VCaP (cell line): ENCODE measurements around the gene BCAR1.
"Not testable (repeated sequence)": the region's sequence is repeated elsewhere in the genome, so short reads cannot be mapped to it uniquely, and the experiment has no call there.

Experiments
- H3K27ac ChIP-seq: fragments of 450-650 bp; 2 replicates; pipeline ENCODE4 v1.5.1; 2017
- CTCF ChIP-seq: fragments of 450-650 bp; conservative IDR thresholded peaks from 2 replicates; pipeline ENCODE4 v1.5.1; 2017; ENCODE audit warnings: mild to moderate bottlenecking, moderate library complexity

Gene BCAR1

DNA sequence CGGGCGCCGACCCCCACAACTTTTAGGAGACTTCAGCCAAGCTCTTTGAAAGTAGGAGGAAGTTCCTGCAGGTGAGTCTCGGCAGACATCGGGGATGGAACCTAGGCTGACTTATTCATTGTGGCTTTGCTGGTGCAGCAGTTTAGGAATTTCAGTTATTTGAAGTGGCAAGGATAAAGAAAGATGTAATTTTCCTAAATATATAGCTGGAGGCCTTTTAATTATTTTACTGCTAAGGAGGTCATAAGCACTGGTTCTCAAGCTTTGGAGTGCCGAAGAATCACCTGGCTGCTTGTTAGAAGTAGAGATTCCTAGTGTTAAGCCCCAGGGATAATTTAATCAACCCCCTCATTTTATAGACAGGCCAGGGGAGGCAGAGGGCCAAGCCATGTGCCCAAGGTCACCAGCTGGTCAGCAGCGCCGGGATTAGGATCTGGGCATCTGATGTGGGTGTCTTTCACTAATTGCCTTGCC, 28.9 kb upstream of the BCAR1 start:
- H3K27ac ChIP-seq: no peak overlapping the region
- TF ChIP-seq CTCF: no peak

DNA sequence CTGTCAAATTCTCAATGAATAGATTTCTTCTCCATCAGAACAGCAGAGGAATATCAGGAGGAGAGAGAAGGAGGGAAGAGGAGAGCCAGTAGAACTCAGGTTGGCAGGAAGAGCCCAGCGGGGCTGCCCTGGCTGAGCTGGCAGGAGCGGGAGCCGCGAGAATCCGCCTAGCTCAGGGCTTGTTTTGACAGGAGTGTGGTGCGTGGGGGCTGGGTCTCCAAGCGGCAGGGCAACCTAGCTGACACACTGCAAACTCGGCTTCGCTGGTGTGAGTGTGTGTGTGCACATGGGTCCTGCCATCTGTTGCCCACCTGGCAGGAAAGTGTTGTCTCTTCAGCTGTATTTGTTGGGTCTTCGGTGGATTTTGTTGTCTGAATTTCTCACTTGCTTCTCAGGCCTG, 27.9 kb upstream of the BCAR1 start:
- H3K27ac ChIP-seq: no peak overlapping the region
- no peak for TF ChIP-seq CTCF

DNA sequence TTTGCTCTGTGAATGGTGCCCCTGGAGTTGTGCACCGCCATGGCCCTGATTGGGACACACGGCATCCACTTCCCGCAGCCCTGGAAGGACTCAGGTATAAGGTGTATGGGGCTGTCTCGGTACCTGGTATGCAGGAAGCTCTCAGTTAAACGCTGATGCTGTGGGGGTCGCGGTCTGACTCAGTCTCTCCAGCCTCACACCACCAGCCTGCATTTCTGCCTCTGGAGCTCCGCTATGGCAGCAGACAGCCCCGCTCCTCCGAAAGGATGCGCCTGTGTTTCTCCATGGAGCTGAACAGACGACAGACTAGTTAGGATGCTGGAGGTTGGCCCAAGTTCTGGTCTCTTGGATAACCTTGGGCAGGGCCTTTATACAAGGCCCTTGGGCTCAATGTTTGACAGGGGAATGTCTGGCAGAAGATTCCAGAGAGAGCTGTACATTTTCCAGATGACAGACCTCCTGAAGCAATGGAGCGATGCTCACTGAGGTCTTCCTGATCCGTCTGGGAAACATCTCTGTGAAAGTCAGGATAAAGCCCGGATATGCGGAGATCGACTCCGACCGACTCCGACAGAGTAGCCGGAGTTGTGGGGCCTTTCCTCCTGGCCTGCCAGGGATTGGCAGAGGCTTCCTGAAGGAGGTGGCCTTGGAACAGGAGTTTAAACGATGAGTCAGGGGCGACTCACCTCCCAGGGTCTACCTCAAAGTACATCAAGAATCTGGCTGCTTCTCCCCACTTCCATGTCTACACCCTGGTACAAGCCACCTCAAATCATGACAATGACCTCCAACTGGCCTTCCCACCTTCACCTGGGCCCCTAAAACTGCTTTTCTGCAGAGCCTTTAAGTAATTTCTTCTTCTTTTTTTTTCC, 21.9 kb upstream of the BCAR1 start:
- no peak for TF ChIP-seq CTCF

GRCh38 chr16:75272629-75273028, 21.2 kb upstream of the BCAR1 start:
- H3K27ac ChIP-seq: not testable (repeated sequence)

More for the DNA sequence above, 21.9 kb upstream of the BCAR1 start:
- no peak overlapping the region for H3K27ac ChIP-seq

DNA sequence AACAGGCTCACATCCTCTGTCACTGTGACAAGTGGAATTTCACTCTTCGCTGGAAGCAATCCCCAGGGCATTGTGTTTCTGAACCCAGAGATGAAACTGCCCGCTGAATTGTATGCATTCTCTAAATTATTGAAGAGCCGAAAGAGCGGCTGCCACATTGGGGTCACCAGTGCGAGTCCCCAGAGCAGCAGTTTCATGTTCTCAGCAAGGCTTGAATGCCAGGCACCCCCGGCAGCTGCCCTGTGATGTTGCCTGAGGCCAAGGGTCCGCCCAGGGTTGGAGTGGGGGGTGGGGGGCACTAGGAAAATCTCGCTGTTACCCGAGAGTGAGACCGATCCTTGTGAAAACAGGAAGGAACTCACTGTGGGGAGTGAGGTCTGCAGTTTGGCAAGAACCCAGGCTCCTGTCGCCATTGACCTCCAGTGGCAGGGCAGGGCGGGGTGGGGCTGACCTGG, 20.7 kb upstream of the BCAR1 start:
- no peak for TF ChIP-seq CTCF
- no peak overlapping the region for H3K27ac ChIP-seq

GRCh38 chr16:75271441-75272096, 20.1 kb upstream of the BCAR1 start:
- no peak overlapping the region for H3K27ac ChIP-seq
- TF ChIP-seq CTCF: no peak

GRCh38 chr16:75269358-75269757, 17.9 kb upstream of the BCAR1 start:
- not testable (repeated sequence) for H3K27ac ChIP-seq

DNA sequence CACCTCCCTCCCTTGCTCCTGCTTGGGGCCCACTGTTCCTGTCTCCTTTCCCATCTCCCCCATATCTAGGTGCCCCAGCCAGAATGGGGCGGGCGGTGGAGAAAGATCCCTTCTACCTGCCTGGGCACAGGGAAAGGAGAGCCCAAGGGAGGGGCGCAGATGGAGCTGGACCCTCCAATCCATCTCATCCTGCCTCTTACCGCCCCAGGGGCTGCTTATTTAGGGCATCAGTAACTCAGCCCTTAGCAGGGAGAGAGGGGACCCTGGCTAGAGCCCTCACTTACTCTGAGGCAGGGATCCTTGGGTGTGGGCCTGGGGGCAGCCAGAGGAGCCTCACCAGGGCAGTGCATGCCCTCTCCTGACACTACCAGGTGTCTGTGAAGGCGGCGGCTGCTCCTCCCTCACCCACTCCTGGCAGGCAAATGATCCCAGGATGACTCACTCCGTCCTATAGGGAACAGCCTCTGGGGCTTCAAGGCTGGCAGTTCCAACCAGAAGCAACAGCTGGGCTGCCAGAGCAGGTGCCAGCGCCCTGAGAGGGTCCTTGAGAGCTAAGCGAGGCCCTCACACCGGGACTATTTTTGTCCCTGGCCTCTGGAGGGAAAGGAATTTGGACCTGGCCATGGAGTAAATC, 16.3 kb upstream of the BCAR1 start:
- no peak overlapping the region for H3K27ac ChIP-seq
- TF ChIP-seq CTCF: no peak
